Hippocampal formation (tissue), 2 donors: ENCODE measurements around the gene SPATA13.
"Not testable (repeated sequence)": the region's sequence is repeated elsewhere in the genome, so short reads cannot be mapped to it uniquely, and the experiment has no call there.

ENCODE experiments used
- DNase-seq, 2 donors: peaks; one replicate each; lab custom pipeline; 2025; lab: John Stamatoyannopoulos, UW

SPATA13 gene

GRCh38 chr13:24160458-24161009 lies at the start of gene SPATA13:
Gene SPATA13, plus strand, starts transcription at chr13:24160720. Its CDS starts 62,210 bp downstream, at chr13:24222930.
- peak; percentile 90 to 93 for DNase-seq

GRCh38 chr13:24112791-24113190 lies 47.7 kb upstream of the SPATA13 start:
- DNase-seq = no peak

- no peak for DNase-seq
Measured at GRCh38 chr13:24115671-24116070, 44.8 kb upstream of the SPATA13 start.

- no peak for DNase-seq
Measured at GRCh38 chr13:24116131-24116530, 44.4 kb upstream of the SPATA13 start.

DNA sequence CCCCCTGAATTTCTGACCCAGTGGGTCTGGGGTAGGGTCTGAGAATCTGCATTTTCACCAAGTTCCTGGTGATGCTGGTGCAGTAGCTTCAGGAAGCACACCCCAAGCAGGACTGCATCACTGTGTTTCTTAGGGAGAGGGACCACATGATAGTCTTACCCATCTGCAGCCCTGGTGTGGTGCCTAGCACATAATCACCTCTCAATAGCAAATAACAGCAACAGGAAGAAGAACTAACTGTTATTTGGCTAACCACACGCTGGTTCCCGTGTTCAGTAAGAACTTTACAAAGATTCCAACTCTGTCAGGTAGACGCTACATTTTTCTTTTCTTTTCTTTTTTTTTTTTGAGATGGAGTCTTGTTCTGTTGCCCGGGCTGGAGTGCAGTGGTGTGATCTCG lies 41.9 kb upstream of the SPATA13 start:
- DNase-seq = no peak

- DNase-seq = no peak
Measured at GRCh38 chr13:24119626-24120508, 40.7 kb upstream of the SPATA13 start.

DNA sequence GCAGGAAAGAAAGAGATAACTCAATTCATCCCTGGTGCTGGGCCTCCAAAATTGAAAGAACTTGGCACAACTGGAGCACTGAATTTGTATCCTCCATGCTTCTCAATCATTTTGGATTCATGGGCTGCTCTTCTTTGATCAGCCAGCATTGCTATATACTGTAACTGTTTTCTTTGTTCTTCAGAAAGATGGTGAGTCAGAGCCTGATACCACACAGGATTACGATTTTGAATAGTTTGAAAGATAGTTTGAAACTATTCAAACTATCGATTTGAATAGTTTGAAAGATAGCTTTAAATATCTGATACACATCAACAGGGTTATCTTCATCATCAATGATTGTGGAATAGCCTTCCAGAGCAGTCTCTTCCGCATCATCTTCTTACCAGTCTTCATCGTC lies 38.5 kb upstream of the SPATA13 start:
- not testable (repeated sequence) for DNase-seq

DNA sequence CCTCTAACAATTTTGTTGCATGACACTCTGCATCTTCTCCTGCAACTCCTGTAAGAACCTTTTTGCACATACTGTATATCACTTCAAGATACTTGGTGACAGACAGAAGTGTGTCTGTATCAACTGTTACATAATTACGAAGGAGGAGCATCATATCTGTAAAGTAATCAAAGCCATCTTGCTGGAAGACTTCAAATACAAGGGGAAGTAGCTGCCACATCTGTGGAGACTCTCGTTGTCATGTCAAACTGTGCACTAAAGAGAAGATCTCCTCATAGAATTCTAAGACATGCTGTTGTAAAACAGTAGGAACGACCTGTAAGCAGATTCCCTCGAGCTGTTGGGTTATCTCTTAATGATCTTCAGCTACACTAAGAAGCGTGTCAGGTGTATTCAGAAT lies 38.0 kb upstream of the SPATA13 start:
- DNase-seq = no peak

- DNase-seq = no peak
Measured at GRCh38 chr13:24123761-24124160, 36.8 kb upstream of the SPATA13 start.

DNA sequence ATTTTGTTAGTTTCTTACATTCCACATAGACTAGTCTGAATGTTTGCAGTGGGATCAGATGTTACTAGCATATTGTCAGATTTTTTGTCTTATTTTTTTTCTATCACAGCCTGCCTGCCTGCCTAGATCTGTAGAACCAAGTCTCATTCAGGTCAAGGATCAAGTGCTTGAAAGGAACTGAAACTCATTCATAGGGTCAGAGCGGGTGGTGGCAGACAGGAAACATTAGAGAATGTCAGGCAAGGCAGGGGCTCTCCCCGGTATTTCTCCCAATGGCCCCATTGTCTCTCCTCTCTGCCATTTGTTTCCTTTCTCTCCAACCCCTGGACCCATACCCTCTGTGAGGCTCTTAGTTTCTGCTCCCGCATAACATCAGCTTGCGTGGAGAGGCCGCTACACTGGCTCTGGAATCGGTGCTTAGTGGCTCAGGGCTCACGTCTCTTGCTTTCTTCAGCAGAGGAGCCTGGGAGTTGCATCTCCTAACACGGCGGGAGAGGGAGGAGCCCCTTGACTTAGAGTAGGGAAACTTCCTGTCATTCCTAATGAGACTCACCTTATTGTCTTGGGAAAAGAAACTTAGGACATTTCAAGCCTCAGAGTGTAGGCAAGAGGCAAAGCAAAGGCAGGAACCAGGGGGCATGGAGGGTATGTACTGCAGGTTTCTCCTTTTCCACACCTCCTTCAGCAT lies 35.6 kb upstream of the SPATA13 start:
- DNase-seq = no peak

DNA sequence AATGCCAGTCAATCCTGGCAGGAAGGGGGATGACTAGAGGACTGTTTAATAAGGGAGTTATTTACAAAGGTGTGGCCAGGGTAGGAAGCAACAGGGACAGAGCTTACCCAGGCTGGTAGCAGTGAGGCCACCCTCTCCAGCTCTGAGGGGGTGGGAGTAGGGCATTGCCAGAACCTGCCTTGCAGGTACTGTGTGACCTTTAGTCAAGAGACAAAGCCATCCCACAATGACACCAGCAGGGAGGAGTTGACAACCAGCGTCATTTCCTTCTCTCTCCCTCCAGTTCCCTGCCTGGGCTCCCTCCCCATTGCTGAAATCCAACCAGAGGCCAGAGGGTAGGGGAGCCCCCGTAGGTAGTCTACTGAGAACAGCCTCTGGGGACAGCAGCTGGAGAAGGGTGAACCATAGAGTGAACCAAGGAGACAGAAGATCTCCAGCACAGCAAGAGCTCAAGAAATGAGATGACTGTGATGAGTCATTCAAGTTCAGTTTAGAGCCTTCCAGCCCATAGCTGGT lies 33.3 kb upstream of the SPATA13 start:
- no peak for DNase-seq

GRCh38 chr13:24128112-24128511 lies 32.4 kb upstream of the SPATA13 start:
- no peak for DNase-seq

DNA sequence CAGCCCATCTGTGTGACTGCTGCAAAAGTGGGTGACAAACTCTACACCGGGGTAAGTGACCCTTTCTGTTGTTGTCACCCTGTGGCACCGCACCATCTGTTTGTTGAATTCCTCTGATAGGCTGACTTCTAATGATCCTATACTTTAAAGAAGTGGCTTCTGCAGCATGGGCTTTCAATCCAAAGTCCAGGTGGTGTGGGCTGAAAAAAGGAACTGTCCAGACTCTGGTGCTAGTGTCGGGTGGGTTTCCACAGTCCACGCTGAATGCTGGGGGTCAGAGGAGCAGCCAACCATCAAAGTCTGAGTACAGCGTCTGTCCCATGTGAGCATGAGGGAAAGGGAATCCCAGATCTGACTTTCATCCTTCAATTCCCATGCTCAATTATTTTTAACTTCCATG lies 31.6 kb upstream of the SPATA13 start:
- no peak for DNase-seq

DNA sequence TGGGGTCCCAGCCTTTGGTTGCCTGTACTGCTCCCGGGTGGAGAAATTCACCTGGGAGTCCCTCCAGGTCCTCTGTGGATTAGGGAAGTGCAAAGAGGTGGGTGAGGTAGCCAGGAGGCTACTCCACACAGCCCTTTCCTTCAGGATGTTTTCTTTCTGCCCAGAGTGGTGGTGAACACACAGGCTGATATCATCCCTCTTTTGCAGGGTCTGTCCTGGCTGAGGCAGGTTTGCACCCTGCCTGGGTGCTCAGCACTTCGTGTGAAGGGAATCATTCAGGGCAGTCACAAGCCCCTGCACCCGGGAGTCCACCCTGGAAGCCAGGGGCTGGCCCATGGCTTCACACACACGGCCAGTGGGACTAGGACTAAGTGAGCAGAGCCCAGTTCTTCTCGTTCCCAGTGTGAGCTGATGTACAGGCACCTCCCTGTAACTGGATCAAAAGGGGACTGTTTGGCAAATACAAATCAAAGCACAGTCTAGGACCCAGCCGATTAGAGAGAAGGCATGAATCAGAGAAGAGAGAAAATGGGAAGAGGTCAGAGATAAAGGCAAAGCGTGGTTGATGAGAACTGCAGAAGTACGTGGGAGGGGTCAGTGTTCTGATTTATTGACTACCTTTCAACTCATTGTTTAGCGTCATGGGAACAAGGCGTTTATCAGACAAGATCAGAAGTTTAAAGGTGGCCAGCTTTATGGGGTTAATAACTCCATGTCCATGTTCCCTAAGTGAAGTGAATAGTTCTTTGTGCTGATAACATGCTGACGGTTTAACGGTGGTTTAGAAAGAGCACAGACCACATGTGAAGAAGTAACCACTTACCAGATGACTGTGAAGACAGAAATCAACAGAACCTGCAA lies 30.4 kb upstream of the SPATA13 start:
- DNase-seq = no peak

DNA sequence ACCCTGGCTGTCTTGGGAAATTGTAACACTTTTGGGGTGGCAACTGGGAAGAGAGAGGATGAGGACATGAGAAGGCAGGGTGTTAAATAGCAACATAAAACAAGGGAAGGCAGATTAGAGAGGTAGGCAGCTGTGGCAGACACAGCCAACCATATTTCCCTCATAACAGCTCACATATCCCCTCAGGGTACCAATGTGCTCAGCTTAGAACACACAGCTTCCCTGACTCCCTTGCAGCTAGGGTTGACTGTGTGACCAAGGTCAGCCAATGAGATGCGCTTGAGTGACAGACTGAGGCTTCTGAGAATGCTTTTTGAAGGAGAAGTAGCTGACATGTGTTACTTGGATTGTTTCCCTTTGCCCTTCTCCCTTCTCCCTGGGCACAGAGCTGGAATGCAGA lies 28.8 kb upstream of the SPATA13 start:
- no peak for DNase-seq

GRCh38 chr13:24133021-24133795 lies 27.3 kb upstream of the SPATA13 start:
- DNase-seq = no peak

- no peak for DNase-seq
Measured at GRCh38 chr13:24134231-24134630, 26.3 kb upstream of the SPATA13 start.

GRCh38 chr13:24134757-24135156 lies 25.8 kb upstream of the SPATA13 start:
- no peak for DNase-seq

DNA sequence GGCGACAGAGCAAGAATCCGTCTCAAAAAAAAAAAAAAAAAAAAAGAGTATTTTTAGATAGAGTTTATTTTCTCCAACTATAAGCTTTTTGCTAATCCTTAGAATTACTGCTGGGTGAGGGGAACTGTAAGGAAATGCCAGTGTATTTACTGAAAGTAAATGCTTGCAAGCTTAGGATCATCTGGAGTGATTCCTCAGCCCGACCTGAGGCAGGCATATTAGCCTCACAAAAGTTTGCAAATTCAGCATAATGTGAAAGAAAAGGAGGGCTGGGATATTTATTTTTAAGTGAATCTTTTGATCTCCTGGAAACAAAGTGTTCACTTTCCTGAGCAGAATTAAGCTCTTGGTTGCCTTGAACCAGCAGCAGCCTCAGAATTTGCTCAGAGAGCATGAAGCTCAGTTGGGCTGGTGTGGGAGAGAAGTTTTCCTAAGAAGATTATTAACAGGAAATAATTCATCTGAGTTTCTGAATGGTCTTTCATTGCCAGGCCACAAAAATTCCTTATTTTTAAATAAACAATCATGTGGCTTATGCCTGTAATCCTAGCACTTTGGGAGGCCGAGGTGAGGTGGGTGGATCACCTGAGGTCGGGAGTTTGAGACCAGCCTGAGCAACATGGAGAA lies 24.7 kb upstream of the SPATA13 start:
- DNase-seq = no peak

GRCh38 chr13:24138911-24139310 lies 21.6 kb upstream of the SPATA13 start:
- DNase-seq = no peak
